Measurements from ENCODE around the gene CPED1.
"Not testable (repeated sequence)": the region's sequence is repeated elsewhere in the genome, so short reads cannot be mapped to it uniquely, and the experiment has no call there.

Gene CPED1

GRCh38 chr7:121244120-121244870, 255.8 kb downstream of the CPED1 start:
- DNase-seq (ENCODE audit: low read depth): no peak
- TF ChIP-seq, protein P1, sequence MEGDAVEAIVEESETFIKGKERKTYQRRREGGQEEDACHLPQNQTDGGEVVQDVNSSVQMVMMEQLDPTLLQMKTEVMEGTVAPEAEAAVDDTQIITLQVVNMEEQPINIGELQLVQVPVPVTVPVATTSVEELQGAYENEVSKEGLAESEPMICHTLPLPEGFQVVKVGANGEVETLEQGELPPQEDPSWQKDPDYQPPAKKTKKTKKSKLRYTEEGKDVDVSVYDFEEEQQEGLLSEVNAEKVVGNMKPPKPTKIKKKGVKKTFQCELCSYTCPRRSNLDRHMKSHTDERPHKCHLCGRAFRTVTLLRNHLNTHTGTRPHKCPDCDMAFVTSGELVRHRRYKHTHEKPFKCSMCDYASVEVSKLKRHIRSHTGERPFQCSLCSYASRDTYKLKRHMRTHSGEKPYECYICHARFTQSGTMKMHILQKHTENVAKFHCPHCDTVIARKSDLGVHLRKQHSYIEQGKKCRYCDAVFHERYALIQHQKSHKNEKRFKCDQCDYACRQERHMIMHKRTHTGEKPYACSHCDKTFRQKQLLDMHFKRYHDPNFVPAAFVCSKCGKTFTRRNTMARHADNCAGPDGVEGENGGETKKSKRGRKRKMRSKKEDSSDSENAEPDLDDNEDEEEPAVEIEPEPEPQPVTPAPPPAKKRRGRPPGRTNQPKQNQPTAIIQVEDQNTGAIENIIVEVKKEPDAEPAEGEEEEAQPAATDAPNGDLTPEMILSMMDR (conservative IDR thresholded peaks at IDR 0.05; ENCODE audit: low read depth, low read length): no peak
- no peak overlapping the region for H3K4me3 ChIP-seq (ENCODE audit: low read depth, low read length)

- not testable (repeated sequence) for DNase-seq (ENCODE audit: low read depth); H3K4me3 ChIP-seq (ENCODE audit: low read depth, low read length)
These were observed 262.9 kb downstream of the CPED1 start for GRCh38 chr7:121251367-121251766.

DNA sequence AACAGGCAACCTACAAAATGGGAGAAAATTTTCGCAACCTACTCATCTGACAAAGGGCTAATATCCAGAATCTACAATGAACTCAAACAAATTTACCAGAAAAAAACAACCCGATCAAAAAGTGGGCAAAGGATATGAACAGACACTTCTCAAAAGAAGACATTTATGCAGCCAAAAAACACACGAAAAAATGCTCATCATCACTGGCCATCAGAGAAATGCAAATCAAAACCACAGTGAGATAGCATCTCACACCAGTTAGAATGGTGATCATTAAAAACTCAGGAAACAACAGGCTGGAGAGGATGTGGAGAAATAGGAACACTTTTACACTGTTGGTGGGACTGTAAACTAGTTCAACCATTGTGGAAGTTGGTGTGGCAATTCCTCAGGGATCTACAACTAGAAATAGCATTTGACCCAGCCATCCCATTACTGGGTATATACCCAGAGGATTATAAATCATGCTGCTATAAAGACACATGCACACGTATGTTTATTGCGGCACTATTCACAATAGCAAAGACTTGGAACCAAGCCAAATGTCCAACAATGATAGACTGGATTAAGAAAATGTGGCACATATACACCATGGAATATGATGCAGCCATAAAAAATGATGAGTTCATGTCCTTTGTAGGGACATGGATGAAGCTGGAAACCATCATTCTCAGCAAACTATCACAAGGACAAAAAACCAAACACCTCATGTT, 264.2 kb downstream of the CPED1 start:
- DNase-seq (ENCODE audit: low read depth); H3K4me3 ChIP-seq (ENCODE audit: low read depth, low read length): not testable (repeated sequence)

DNA sequence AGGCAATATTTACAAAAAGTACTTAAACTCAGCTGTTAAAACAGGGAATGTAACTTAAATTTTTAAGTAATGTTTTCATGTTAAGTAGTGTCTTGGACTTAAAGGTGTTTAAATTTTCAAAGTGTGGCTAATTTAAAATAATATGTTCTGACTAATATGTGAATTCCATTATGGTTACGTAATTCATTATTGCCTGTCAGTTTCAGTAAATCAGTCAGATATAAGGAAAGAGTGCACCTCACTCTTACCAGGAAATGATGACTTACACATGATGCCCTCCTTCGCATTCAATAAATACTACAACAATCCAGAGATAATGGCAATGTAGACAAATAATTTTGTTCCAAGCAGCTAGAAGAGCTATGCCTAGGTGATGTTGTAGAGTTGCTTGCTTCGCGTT, 271.3 kb downstream of the CPED1 start:
- H3K4me3 ChIP-seq (ENCODE audit: low read depth, low read length): no peak overlapping the region
- TF ChIP-seq, protein P1 (conservative IDR thresholded peaks at IDR 0.05; ENCODE audit: low read depth, low read length): no peak
- no peak for DNase-seq (ENCODE audit: low read depth)

DNA sequence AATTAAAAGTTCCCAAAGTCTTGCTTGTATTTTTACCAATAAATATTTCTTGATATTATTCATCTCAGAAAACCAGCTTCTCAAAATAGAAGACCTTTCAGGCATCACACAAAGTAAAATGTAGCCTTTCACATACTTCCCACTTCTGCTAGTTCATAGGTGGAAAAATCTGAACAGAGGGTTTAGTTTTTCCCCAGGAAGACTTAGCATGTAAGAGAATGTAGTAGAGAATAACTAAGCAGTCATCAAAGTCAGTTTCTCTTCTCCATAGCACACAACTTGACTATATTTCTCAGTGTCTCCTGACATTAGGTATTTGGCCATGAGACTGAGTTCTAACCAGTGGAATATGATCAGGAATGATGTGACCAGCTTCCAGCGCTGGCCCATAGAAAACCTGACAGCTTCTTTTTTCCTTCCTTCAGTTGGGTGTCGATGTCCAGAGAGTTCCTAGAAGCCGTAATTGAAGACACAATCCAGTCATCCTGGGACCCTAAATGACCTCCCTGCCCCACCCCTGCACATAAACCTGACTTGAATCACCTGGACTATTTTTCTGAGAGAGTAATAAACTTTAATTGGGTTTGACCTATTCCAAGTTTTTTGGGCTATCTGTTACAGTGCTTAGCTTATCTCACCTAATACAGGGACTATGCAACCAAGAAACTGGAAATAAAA, 272.8 kb downstream of the CPED1 start:
- H3K4me3 ChIP-seq (ENCODE audit: low read depth, low read length): no peak overlapping the region
- TF ChIP-seq, protein P1 (conservative IDR thresholded peaks at IDR 0.05; ENCODE audit: low read depth, low read length): no peak
- DNase-seq (ENCODE audit: low read depth): no peak

- TF ChIP-seq, protein P1 (conservative IDR thresholded peaks at IDR 0.05; ENCODE audit: low read depth, low read length): no peak
- peak; percentile 15 for DNase-seq (ENCODE audit: low read depth)
- H3K4me3 ChIP-seq (ENCODE audit: low read depth, low read length): no peak overlapping the region
These were observed 273.7 kb downstream of the CPED1 start for GRCh38 chr7:121262221-121262620.

DNA sequence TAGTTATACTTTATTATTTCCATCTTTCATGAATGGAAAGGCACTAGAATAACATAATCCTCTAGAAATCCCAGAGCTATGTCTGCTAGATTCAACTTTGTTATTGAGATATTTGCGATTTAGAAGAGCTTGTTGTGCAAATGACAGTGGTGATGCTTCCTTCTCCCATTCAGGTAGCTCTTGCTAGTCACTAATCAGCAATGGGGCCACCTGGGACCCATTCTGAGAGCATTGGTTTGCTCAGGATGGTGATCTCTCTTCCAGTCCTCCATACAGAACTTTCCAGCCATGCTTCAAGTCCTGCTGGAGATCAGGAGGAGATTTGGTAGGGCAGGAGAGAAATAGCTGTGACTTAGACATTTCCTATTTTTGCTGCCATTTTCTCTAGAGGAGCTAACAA, 274.5 kb downstream of the CPED1 start:
- TF ChIP-seq, protein P1 (conservative IDR thresholded peaks at IDR 0.05; ENCODE audit: low read depth, low read length): no peak
- no peak for DNase-seq (ENCODE audit: low read depth)
- H3K4me3 ChIP-seq (ENCODE audit: low read depth, low read length): no peak overlapping the region
